ENCODE data around the gene KCNE4.

- TF ChIP-seq TAF1 (IDR thresholded peaks at IDR 0.05; ENCODE audit: borderline replicate concordance, low read depth, low read length) (no peak), CTCF (IDR thresholded peaks at IDR 0.05) (no peak), ZBTB33 (IDR thresholded peaks at IDR 0.05; ENCODE audit: borderline replicate concordance, low read depth) (no peak), RCOR1 (IDR thresholded peaks at IDR 0.05; ENCODE audit: low read length) (no peak), POLR2AphosphoS5 (IDR thresholded peaks at IDR 0.05; ENCODE audit: low read depth, low read length) (no peak), RFX5 (IDR thresholded peaks at IDR 0.05; ENCODE audit: low read length) (no peak), RAD21 (IDR thresholded peaks at IDR 0.05; ENCODE audit: low read length) (no peak)
Observed at GRCh38 chr2:223010641-223011040, 41.3 kb upstream of the KCNE4 start.

Data from SK-N-SH (cell line).